OCI-LY7 (cell line): ENCODE measurements around the gene FOSB. TPM values are rescaled to one million over a fixed set of nuclear protein-coding genes. Genes with fewer than 3 reads are reported as not detected.

Source experiments
- BruUV-seq: library from RNA; stranded (reverse); fragments of 400-500 nt; replicated peaks from 2 replicates; lab custom pipeline; 2021; lab: Mats Ljungman, UMichigan
- CTCF ChIA-PET: fragments of 300-600 bp; sonication (Branson Sonifier 250); formaldehyde crosslinking; loops from one replicate; lab custom pipeline; 2022; ENCODE audit warnings: antibody characterized with exemption; ENCODE audit not compliant: unreplicated experiment; lab: Charles Lee
- POLR2A ChIA-PET: fragments of 300-600 bp; sonication (Branson Sonifier 250); formaldehyde crosslinking; loops from one replicate; lab custom pipeline; 2022; ENCODE audit warnings: antibody characterized with exemption; lab: Charles Lee
- DNase-seq: peaks from one replicate; pipeline ENCODE4 v3.0.0-alpha.2; 2015; ENCODE audit warnings: low spot score
- H2AFZ ChIP-seq: fragments of 200-600 bp; sonication (generic), shearing (Covaris generic); 2 replicates; pipeline ENCODE4 v1.6.1; 2014; ENCODE audit warnings: mild to moderate bottlenecking, antibody characterized with exemption, low read length, moderate library complexity
- H3K27ac ChIP-seq: fragments of 200-600 bp; sonication (generic); 2 replicates; pipeline ENCODE4 v1.5.1; 2014; ENCODE audit warnings: mixed run types, low read depth, mild to moderate bottlenecking, moderate library complexity, low read length, inconsistent platforms; ENCODE audit not compliant: poor library complexity, severe bottlenecking
- H3K36me3 ChIP-seq: fragments of 200-600 bp; sonication (generic); 2 replicates; pipeline ENCODE4 v1.6.1; 2014; ENCODE audit warnings: mild to moderate bottlenecking, antibody characterized with exemption, low read length, moderate library complexity, mixed read lengths; ENCODE audit not compliant: insufficient read depth
- H3K4me1 ChIP-seq: fragments of 200-600 bp; sonication (generic); 2 replicates; pipeline ENCODE4 v1.5.1; 2014; ENCODE audit warnings: mild to moderate bottlenecking, low read length; ENCODE audit not compliant: insufficient read depth, poor library complexity, severe bottlenecking
- H3K4me2 ChIP-seq: fragments of 200-600 bp; sonication (generic); 2 replicates; pipeline ENCODE4 v1.6.1; 2014; ENCODE audit warnings: mild to moderate bottlenecking, low read length
- H3K4me3 ChIP-seq: fragments of 200-600 bp; sonication (generic); 2 replicates; pipeline ENCODE4 v1.5.1; 2014; ENCODE audit warnings: mild to moderate bottlenecking, low read depth, low read length; ENCODE audit not compliant: poor library complexity, severe bottlenecking
- H3K79me2 ChIP-seq: fragments of 200-600 bp; sonication (generic); 2 replicates; pipeline ENCODE4 v1.6.1; 2016; ENCODE audit warnings: low read depth, mild to moderate bottlenecking, low read length, moderate library complexity, mixed read lengths; ENCODE audit not compliant: insufficient read depth
- H3K9me2 ChIP-seq: fragments of 200-600 bp; sonication (generic); 2 replicates; pipeline ENCODE4 v1.6.1; 2016; ENCODE audit warnings: mild to moderate bottlenecking, low read length, mixed read lengths; ENCODE audit not compliant: insufficient read depth
- H3K9me3 ChIP-seq: fragments of 200-600 bp; sonication (generic); 2 replicates; pipeline ENCODE4 v1.6.1; 2014; ENCODE audit warnings: mild to moderate bottlenecking, mixed run types, low read length, mixed read lengths
- H4K20me1 ChIP-seq: fragments of 200-600 bp; sonication (generic); 2 replicates; pipeline ENCODE4 v1.6.1; 2014; ENCODE audit warnings: mild to moderate bottlenecking, antibody characterized with exemption, low read length, moderate library complexity, mixed read lengths; ENCODE audit not compliant: insufficient read depth
- CTCF ChIP-seq: fragments of 200-600 bp; sonication (generic); conservative IDR thresholded peaks from 2 replicates; pipeline ENCODE4 v1.5.1; 2014; ENCODE audit warnings: mild to moderate bottlenecking, antibody characterized with exemption, low read length, moderate library complexity, mixed read lengths
- EZH2phosphoT487 ChIP-seq: fragments of 200-600 bp; sonication (generic); IDR thresholded peaks from 2 replicates; pipeline ENCODE4 v1.6.1; 2018; ENCODE audit warnings: low read depth, borderline replicate concordance, mild to moderate bottlenecking, mixed run types, antibody characterized with exemption, low read length, moderate library complexity, mixed read lengths
- intact Hi-C: fragments of 100-400 bp; cut with micrococcal nuclease; formaldehyde crosslinking; loops from one replicate; pipeline ENCODE4 v1.10.0; 2022; ENCODE audit not compliant: unreplicated experiment
- total RNA-seq, 2 experiments: library from RNA; depleted of rRNA in 1 of 2; stranded (reverse); fragments of >200 nt in 1 of 2; shearing (Covaris generic) in 1 of 2; gene quantifications; 2 replicates each; pipeline ENCODE4 v1.2.3, GENCODE V29; 2014 to 2022

Gene FOSB
- total RNA-seq, 2 experiments from 2014 or later = 2.3 to 2.4 TPM

GRCh38 chr19:45483033-45483432 is 15.2 kb downstream of the FOSB start:
- CTCF ChIA-PET = no interaction called here
- intact Hi-C loops = no loop called here

GRCh38 chr19:45484273-45484945 is 16.6 kb downstream of the FOSB start:
- POLR2A ChIA-PET = interaction anchor here (0.6 kb wide), 1 partner anchor 232 kb away, joined by 5 read pairs; no protein-coding TSS in a partner anchor
- intact Hi-C loops = no loop called here
- DNase-seq = no peak

More at GRCh38 chr19:45483033-45483432, 15.2 kb downstream of the FOSB start:
- Histone ChIP-seq H3K4me2 (no peak overlapping the region), H4K20me1 (no peaks in the 10 kb centered on the region), H3K27ac (no peak overlapping the region), H3K36me3 (no peaks in the 10 kb centered on the region), H3K9me2 (no peaks in the 10 kb centered on the region), H3K4me1 (peaks cover 15% of the 10 kb centered on the region), H3K9me3 (no peaks in the 10 kb centered on the region), H2AFZ (no peak overlapping the region), H3K4me3 (no peak overlapping the region), H3K79me2 (no peaks in the 10 kb centered on the region)
- POLR2A ChIA-PET = no interaction called here
- no peak for DNase-seq
- TF ChIP-seq CTCF (no peak), EZH2phosphoT487 (no peak)
- BruUV-seq = no TSS peak

More at GRCh38 chr19:45484273-45484945, 16.6 kb downstream of the FOSB start:
- TF ChIP-seq CTCF (no peak), EZH2phosphoT487 (no peak)
- Histone ChIP-seq H3K4me2 (no peak overlapping the region), H2AFZ (peak overlapping the region; percentile 92; the same call in 1 of the 2 replicates), H3K9me2 (no peaks in the 10 kb centered on the region), H4K20me1 (no peaks in the 10 kb centered on the region), H3K27ac (no peak overlapping the region), H3K9me3 (no peaks in the 10 kb centered on the region), H3K36me3 (no peaks in the 10 kb centered on the region), H3K4me3 (no peak overlapping the region), H3K4me1 (peaks cover 11% of the 10 kb centered on the region), H3K79me2 (no peaks in the 10 kb centered on the region)
- BruUV-seq = no TSS peak
- CTCF ChIA-PET = interaction anchor here (0.7 to 1.9 kb wide), 3 partner anchors 45 to 161 kb away, joined by 3 to 5 read pairs (median 3); no protein-coding TSS in a partner anchor
